ENCODE measurements around the gene CHCHD10. TPM values are rescaled to one million over a fixed set of nuclear protein-coding genes. Genes with fewer than 3 reads are reported as not detected.

The CHCHD10 gene
- total and polyA plus RNA-seq, 2 of the 13 experiments (the other 11 are each of a cell fraction or from before 2014, with no cell fraction given), result 37.0 to 62.8 TPM

DNA sequence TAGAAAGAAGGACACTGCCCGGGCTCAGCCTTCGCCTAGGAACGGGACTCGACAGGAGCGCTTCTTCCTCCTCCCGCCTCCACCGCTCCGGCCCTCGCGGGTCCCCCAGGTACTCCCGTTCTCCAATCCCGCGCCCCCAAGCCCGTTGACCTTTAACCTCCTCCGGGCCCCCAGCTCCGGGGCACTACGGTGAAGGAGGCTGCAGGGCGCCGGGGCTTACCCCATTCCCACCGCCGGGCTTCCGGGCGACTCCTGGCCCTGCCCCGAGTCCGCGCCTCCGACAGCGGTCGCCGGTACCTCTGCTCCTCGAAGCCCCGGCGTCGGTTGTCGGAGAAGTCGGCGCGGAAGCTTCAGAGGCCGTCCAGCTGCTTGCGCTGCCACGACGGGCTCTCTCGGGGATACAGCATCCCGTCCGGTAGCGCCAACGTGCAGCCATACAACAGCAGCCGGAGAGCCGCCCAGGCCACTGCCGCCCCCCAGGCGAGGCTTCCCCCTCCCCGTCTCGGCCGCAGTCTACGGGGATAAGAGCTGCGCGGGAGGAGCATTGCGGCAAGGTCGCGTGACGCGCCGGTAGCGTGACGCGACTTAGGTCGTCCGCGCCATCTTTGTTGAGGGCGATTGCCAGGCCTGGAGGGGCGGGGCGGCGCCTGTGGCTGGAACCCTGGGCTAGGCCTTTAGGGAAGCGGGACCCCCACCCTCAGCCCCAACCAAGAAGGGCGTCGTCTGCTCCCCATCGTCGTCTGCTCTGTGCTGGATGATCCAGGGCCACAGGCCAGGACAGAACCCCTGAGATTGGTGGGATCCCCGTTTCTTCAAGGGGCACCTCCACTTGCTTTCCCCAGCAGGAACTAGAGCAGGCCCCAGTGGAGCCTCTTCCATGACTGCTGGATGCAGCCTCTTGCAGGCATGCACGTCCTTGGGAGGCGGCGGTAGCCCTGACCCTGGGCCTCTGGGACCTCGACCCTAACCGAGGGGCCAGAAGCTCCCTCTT, 50.7 kb downstream of the CHCHD10 start (continued):
- TF ChIP-seq EP300 (IDR thresholded peaks at IDR 0.05; ENCODE audit: low read depth in 2 of 2, low read length in 2 of 2) (no peak), EP300 (CRISPR knock-in tag; IDR thresholded peaks at IDR 0.05; ENCODE audit: borderline replicate concordance) (no peak), EHMT2 (IDR thresholded peaks at IDR 0.05; ENCODE audit: borderline replicate concordance, low read depth, low read length) (0 out of 2 replicates have a peak, but pooled peaks have one; percentile 46), CC2D1A (CRISPR knock-in tag; IDR thresholded peaks at IDR 0.05) (no peak), HNF4A (CRISPR knock-in tag; IDR thresholded peaks at IDR 0.05) (peak; percentile 25), ZNF331 (CRISPR knock-in tag; IDR thresholded peaks at IDR 0.05) (peak; percentile 59; the same call in 1 of the 2 replicates), BRCA1 (CRISPR knock-in tag; IDR thresholded peaks at IDR 0.05) (peak; percentile 87; the same call in 1 of the 2 replicates), ZNF552 (CRISPR knock-in tag; IDR thresholded peaks at IDR 0.05; ENCODE audit: borderline replicate concordance) (0 out of 2 replicates have a peak, but pooled peaks have one; percentile 35), HNF4G (IDR thresholded peaks at IDR 0.05; ENCODE audit: borderline replicate concordance, low read depth, low read length) (no peak), HNF4G (CRISPR knock-in tag; IDR thresholded peaks at IDR 0.05; ENCODE audit: borderline replicate concordance, low read depth) (0 out of 2 replicates have a peak, but pooled peaks have one; percentile 10), ZNF776 (CRISPR knock-in tag; IDR thresholded peaks at IDR 0.05) (peak; percentile 60; the same call in 1 of the 2 replicates), ZBTB1 (CRISPR knock-in tag; IDR thresholded peaks at IDR 0.05; ENCODE audit: borderline replicate concordance) (no peak), POLR2A (IDR thresholded peaks at IDR 0.05; ENCODE audit: insufficient read depth in 1 of 2, low read depth in 2 of 2, low read length in 2 of 2) (peak; percentile 79 to 91), SMC3 (IDR thresholded peaks at IDR 0.05; ENCODE audit: low read length) (no peak), SMAD3 (CRISPR knock-in tag; IDR thresholded peaks at IDR 0.05) (peak; percentile 75; the same call in 1 of the 2 replicates), NAIF1 (CRISPR knock-in tag; IDR thresholded peaks at IDR 0.05; ENCODE audit: borderline replicate concordance) (peak; percentile 90; the same call in 1 of the 2 replicates), MED8 (CRISPR knock-in tag; IDR thresholded peaks at IDR 0.05; ENCODE audit: insufficient replicate concordance) (peak; percentile 80), HOXA5 (CRISPR knock-in tag; IDR thresholded peaks at IDR 0.05) (peak; percentile 85; the same call in 1 of the 2 replicates), HNRNPUL1 (IDR thresholded peaks at IDR 0.05; ENCODE audit: low read depth, low read length) (no peak)
- TF ChIP-seq, protein P1, sequence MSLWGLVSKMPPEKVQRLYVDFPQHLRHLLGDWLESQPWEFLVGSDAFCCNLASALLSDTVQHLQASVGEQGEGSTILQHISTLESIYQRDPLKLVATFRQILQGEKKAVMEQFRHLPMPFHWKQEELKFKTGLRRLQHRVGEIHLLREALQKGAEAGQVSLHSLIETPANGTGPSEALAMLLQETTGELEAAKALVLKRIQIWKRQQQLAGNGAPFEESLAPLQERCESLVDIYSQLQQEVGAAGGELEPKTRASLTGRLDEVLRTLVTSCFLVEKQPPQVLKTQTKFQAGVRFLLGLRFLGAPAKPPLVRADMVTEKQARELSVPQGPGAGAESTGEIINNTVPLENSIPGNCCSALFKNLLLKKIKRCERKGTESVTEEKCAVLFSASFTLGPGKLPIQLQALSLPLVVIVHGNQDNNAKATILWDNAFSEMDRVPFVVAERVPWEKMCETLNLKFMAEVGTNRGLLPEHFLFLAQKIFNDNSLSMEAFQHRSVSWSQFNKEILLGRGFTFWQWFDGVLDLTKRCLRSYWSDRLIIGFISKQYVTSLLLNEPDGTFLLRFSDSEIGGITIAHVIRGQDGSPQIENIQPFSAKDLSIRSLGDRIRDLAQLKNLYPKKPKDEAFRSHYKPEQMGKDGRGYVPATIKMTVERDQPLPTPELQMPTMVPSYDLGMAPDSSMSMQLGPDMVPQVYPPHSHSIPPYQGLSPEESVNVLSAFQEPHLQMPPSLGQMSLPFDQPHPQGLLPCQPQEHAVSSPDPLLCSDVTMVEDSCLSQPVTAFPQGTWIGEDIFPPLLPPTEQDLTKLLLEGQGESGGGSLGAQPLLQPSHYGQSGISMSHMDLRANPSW (CRISPR knock-in tag; IDR thresholded peaks at IDR 0.05; ENCODE audit: borderline replicate concordance), result no peak; the same call in 1 of the 2 replicates
- TF ChIP-seq, protein P2, sequence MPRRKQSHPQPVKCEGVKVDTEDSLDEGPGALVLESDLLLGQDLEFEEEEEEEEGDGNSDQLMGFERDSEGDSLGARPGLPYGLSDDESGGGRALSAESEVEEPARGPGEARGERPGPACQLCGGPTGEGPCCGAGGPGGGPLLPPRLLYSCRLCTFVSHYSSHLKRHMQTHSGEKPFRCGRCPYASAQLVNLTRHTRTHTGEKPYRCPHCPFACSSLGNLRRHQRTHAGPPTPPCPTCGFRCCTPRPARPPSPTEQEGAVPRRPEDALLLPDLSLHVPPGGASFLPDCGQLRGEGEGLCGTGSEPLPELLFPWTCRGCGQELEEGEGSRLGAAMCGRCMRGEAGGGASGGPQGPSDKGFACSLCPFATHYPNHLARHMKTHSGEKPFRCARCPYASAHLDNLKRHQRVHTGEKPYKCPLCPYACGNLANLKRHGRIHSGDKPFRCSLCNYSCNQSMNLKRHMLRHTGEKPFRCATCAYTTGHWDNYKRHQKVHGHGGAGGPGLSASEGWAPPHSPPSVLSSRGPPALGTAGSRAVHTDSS (CRISPR knock-in tag; conservative IDR thresholded peaks at IDR 0.05), result 0 out of 2 replicates have a peak, but pooled peaks have one; percentile 88
- TF ChIP-seq, protein P3, sequence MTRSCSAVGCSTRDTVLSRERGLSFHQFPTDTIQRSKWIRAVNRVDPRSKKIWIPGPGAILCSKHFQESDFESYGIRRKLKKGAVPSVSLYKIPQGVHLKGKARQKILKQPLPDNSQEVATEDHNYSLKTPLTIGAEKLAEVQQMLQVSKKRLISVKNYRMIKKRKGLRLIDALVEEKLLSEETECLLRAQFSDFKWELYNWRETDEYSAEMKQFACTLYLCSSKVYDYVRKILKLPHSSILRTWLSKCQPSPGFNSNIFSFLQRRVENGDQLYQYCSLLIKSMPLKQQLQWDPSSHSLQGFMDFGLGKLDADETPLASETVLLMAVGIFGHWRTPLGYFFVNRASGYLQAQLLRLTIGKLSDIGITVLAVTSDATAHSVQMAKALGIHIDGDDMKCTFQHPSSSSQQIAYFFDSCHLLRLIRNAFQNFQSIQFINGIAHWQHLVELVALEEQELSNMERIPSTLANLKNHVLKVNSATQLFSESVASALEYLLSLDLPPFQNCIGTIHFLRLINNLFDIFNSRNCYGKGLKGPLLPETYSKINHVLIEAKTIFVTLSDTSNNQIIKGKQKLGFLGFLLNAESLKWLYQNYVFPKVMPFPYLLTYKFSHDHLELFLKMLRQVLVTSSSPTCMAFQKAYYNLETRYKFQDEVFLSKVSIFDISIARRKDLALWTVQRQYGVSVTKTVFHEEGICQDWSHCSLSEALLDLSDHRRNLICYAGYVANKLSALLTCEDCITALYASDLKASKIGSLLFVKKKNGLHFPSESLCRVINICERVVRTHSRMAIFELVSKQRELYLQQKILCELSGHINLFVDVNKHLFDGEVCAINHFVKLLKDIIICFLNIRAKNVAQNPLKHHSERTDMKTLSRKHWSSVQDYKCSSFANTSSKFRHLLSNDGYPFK (CRISPR knock-in tag; IDR thresholded peaks at IDR 0.05; ENCODE audit: borderline replicate concordance), result peak; percentile 78; the same call in 1 of the 2 replicates
